Renal cortex interstitium (tissue), 11 donors: ENCODE data around the gene GNAQ. TPM values are rescaled to one million over a fixed set of nuclear protein-coding genes. Genes with fewer than 3 reads are reported as not detected.

ENCODE experiments used
- DNase-seq, 11 donors: peaks; one replicate each; pipeline ENCODE4 v3.0.0-alpha.2; 2013; ENCODE audit warnings: low read depth in 9 of 11, low spot score in 4 of 11; ENCODE audit errors: extremely low read depth in 1 of 11
- polyA plus RNA-seq, 3 donors: library from polyadenylated mRNA; unstranded; fragments of 120-200 nt; gene quantifications; one replicate each; pipeline ENCODE4 v1.2.1, GENCODE V29; 2013; ENCODE audit not compliant: insufficient read length in 3 of 3

GNAQ gene
- polyA plus RNA-seq, 3 donors: 58.9 to 65.1 (median 60.5) TPM

DNA sequence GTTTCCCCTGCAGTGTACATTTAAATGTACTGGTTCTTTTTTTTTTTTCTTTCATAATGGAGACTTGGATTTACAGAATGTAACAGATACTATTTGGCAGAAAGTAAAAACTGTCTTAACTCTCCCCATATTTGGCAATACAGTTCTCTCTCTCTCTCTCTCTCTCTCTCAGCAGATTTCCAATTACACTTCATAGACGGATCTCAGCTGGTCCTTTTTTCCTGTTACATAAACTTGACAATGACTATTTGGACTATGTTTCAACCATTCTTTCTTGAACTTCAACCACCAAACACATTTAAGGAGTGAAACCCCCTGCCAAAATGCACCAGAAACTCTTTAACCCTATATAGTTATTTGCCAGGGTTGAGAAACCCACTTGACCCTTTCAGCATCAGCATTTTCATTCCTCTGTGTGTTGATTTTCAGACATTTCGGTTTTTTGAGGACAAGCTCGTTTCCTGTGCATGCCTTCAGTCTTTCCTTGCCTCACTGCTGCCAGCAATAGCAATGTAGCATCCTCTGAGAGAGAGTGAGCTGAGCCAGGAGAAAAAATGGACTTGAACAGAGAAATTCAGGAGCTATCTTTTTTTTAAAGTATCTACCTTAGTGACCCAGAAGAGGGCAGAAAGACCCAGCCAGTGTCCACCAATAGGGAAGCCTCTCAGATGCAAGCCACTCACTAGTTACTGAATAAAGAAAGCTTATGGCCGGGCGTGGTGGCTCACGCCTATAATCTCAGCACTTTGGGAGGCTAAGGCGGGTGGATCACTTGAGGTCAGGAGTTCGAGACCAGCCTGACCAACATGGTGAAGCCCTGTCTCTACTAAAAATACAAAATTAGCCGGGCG, 357.4 kb downstream of the GNAQ start:
- peak in 3 of 11 donors; percentile 42 to 54 (median 50) for DNase-seq

DNA sequence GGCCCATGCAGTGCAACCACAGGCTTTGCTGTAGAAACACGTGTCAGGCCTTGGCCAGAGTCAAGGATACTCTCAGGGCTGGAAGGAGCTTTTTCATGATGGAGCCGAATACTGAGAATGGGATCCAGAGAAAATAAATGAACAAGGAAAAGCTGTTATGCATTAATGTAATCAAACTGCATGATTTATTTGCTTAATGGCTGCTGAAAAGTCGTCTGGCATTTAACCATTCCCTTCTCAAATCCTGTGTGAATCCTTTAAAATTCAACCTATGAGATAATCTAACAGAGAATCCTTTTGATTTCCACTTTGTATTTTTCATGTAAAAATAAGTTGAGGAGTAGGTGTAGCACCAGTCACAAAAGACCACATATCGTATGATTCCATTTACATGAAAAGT, 359.4 kb downstream of the GNAQ start:
- DNase-seq: no peak

DNA sequence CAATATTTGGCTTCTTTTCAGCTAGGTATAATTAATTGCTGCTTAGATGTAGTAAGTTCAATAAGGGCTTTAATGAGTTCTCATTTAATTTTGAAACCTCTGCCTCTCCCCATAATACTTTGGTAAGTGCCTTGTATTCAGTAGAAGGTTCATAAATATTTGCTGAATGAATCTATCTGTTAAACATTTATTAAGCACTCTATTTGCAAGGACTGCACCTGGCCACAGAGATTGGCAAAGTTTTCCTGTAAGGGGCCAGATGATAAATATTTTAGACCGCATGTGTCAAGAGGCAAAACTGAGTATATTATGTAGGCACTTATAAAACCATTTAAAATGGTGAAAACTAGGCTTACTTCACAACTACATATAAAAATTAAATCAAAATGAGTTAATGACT, 364.5 kb downstream of the GNAQ start:
- no peak for DNase-seq

Other genes starting within 250 kb of the GNAQ start
- gene CEP78, start 204.3 kb upstream of the GNAQ start, polyA plus RNA-seq: 10 to 100 TPM; 31.8 to 37.9 (median 36.8) TPM